ENCODE measurements around the gene BSCL2. TPM values are rescaled to one million over a fixed set of nuclear protein-coding genes. Genes with fewer than 3 reads are reported as not detected.

BSCL2 gene
- total and polyA plus RNA-seq, 12 donors, result 8.5 to 83.0 (median 19.7) TPM

DNA sequence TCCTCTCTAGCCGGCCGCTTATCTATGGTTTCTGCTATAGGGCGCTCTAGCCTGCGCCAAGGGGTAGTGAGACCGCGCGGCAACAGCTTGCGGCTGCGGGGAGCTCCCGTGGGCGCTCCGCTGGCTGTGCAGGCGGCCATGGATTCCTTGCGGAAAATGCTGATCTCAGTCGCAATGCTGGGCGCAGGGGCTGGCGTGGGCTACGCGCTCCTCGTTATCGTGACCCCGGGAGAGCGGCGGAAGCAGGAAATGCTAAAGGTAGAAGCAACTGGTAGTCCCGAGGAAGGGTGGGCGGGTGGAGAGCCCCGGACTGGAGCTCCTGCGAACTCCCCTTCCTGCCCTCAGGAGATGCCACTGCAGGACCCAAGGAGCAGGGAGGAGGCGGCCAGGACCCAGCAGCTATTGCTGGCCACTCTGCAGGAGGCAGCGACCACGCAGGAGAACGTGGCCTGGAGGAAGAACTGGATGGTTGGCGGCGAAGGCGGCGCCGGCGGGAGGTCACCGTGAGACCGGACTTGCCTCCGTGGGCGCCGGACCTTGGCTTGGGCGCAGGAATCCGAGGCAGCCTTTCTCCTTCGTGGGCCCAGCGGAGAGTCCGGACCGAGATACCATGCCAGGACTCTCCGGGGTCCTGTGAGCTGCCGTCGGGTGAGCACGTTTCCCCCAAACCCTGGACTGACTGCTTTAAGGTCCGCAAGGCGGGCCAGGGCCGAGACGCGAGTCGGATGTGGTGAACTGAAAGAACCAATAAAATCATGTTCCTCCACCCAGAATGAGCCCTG is 35.4 kb downstream of the BSCL2 start, which contains the start of the genes LBHD1 and UQCC3:
Gene LBHD1 (minus strand): TSS at position 660 of the 782 bp plus-strand sequence. CDS start 2,236 bp downstream, outside the sequence.
Gene UQCC3 (plus strand): TSS at position 66 of the 782 bp plus-strand sequence. CDS start 73 bp downstream, at position 139.
- peaks cover 11 to 67% (median 44%) of the 10 kb centered on the region in 9 donors for H3K4me1 ChIP-seq
- H3K4me3 ChIP-seq, result peak within 1 kb of the TSS; percentile 61 to 94 (median 83)
- intact Hi-C loops (cut with DNase I), result loop anchor here in 2 of 10 donors (5.0 kb wide), 1 partner anchor 36 kb away; the partner anchor contains the start of genes BSCL2 (in 2 of the 2) and GNG3 (in 2 of the 2)
- peak; percentile 82 to 92 (median 88) for ATAC-seq
- peaks cover 0 to 56% (median 8%) of the 10 kb centered on the region in 9 donors for H3K36me3 ChIP-seq
- WGBS, 2 donors, result 1% methylated on average over 58 to 59 of the region's 59 CpGs
- peak; percentile 67 to 84 for DNase-seq
- peak within 1 kb of the TSS; percentile 83 to 95 (median 90) for H3K27ac ChIP-seq
- no peaks in the 10 kb centered on the region for H3K27me3 ChIP-seq
- no peaks in the 10 kb centered on the region for H3K9me3 ChIP-seq
- TF ChIP-seq, protein P1, sequence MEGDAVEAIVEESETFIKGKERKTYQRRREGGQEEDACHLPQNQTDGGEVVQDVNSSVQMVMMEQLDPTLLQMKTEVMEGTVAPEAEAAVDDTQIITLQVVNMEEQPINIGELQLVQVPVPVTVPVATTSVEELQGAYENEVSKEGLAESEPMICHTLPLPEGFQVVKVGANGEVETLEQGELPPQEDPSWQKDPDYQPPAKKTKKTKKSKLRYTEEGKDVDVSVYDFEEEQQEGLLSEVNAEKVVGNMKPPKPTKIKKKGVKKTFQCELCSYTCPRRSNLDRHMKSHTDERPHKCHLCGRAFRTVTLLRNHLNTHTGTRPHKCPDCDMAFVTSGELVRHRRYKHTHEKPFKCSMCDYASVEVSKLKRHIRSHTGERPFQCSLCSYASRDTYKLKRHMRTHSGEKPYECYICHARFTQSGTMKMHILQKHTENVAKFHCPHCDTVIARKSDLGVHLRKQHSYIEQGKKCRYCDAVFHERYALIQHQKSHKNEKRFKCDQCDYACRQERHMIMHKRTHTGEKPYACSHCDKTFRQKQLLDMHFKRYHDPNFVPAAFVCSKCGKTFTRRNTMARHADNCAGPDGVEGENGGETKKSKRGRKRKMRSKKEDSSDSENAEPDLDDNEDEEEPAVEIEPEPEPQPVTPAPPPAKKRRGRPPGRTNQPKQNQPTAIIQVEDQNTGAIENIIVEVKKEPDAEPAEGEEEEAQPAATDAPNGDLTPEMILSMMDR (IDR thresholded peaks at IDR 0.05), result peak in 1 of 9 donors; percentile 7

DNA sequence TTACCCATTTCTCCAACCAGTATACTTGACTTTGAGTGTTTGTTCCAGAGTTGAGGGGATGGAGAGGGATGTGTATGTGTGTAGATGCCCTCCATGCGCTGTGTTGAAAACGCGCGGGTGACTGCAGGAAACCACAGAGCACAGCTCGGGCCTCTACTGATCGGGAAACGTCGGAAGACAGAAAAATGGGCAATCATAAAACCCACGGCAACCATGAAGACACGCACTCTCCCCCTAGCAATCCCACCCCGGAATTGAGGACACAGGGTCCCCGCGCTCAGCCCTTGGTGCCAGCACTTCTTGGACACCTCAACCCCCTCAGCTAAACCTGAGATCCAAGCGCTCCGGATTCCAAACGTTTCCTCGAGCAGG is 36.0 kb downstream of the BSCL2 start:
- peaks cover 0 to 55% (median 2%) of the 10 kb centered on the region in 9 donors for H3K36me3 ChIP-seq
- H3K4me3 ChIP-seq, result peak overlapping the region; percentile 61 to 94 (median 83)
- no peak for DNase-seq
- peaks cover 16 to 67% (median 48%) of the 10 kb centered on the region in 9 donors for H3K4me1 ChIP-seq
- intact Hi-C loops (cut with DNase I), result loop anchor here in 2 of 10 donors (5.0 kb wide), 1 partner anchor 36 kb away; the partner anchor contains the start of genes BSCL2 (in 2 of the 2) and GNG3 (in 2 of the 2)
- H3K9me3 ChIP-seq, result no peaks in the 10 kb centered on the region
- no peaks in the 10 kb centered on the region for H3K27me3 ChIP-seq
- ATAC-seq, result peak in 7 of 8 donors; percentile 20 to 52 (median 42)
- H3K27ac ChIP-seq, result peak overlapping the region; percentile 83 to 95 (median 90)
- TF ChIP-seq, protein P1 (IDR thresholded peaks at IDR 0.05), result no peak
- WGBS, 2 donors, result 1% methylated on average over 17 of the region's 17 CpGs

DNA sequence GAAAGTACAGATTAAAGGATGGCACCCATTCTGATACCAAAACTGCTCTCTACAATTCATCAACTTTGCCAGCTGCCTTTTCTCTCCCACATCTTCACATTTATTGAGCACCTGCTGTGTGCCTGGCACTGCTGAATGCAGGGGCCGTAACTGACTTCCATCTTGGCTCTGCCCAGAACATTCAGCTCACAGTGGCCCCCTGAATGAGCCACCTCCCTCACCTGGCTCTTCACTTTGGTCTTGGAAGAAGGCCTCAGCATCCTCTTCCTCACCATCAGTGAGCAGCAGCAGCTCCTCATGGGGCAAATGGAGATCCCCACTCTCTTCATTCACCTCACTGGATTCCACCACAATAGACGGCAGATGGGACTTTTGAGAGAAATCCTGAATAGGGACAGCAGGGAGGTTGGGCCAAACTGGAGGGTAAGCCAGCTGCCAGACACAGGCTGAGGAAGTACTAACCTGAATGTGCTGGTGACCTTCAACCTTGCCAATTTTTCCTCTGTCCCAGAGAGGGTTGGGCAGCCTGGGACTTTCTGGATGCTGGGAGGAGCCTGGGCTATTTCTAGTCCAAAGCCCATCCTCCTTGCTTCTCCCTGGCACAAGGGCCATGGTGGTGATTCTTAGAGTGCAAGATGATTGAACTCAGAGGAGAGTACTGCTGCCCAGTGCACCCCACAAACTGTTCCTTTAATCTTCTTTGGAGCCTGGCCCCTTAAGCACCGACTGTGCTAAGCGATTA is 37.6 kb downstream of the BSCL2 start:
- H3K9me3 ChIP-seq, result no peaks in the 10 kb centered on the region
- TF ChIP-seq, protein P1 (IDR thresholded peaks at IDR 0.05), result no peak
- H3K4me1 ChIP-seq, result peaks cover 19 to 70% (median 52%) of the 10 kb centered on the region in 9 donors
- no peak for ATAC-seq
- no peaks in the 10 kb centered on the region for H3K27me3 ChIP-seq
- 66 to 70% methylated on average over 4 of the region's 4 CpGs for WGBS, 2 donors
- H3K36me3 ChIP-seq, result peaks cover 0 to 39% (median 0%) of the 10 kb centered on the region in 9 donors
- DNase-seq, result no peak
- no peak overlapping the region for H3K4me3 ChIP-seq
- intact Hi-C loops (cut with DNase I), result loop anchor here in 4 of 10 donors (5.0 kb wide), 3 partner anchors 38 to 72 kb away; partner anchors contain the start of genes BSCL2 (in 3 of the 4), GNG3 (in 3 of the 4) and MTA2 (in 1 of the 4)
- H3K27ac ChIP-seq, result peak overlapping the region in 3 of 10 donors; percentile 10 to 93 (median 32)

DNA sequence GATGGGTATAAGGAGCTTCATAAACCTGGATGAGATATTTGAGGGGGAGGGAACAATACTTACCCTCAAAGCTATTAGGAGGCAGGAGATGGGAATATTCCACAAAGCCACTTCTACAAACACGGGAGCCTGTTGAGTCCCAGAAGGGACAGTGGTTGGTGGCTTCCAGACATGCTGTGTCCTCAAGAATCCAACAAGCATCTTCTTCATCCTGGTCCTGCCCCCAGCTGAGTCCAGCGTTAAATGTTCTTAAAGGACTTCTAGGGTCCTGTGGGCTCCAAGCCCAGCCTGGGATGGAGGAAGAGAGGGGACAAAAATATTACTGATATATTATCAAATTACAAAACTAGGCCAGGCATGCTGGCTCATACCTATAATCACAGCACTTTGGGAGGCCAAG is 39.8 kb downstream of the BSCL2 start:
- Histone ChIP-seq H3K27ac (no peak overlapping the region), H3K4me1 (peaks cover 19 to 65% (median 50%) of the 10 kb centered on the region in 9 donors), H3K4me3 (no peak overlapping the region), H3K36me3 (peaks cover 0 to 30% (median 4%) of the 10 kb centered on the region in 9 donors), H3K27me3 (no peaks in the 10 kb centered on the region), H3K9me3 (no peaks in the 10 kb centered on the region)
- ATAC-seq (no peak), DNase-seq (no peak)
- TF ChIP-seq, protein P1 (IDR thresholded peaks at IDR 0.05), result no peak
- intact Hi-C loops (cut with DNase I), result loop anchor here in 2 of 10 donors (5.0 kb wide), 3 partner anchors 40 to 70 kb away; partner anchors contain the start of genes BSCL2 (in 1 of the 2), GNG3 (in 1 of the 2) and MTA2 (in 1 of the 2)
- 67 to 80% methylated on average over 2 of the region's 2 CpGs for WGBS, 2 donors

All from heart right ventricle (tissue), 16 donors.